MM.1S (cell line): ENCODE data around the gene PADI3.

ENCODE experiments used
- DNase-seq: peaks from one replicate; pipeline ENCODE4 v3.0.0-alpha.2; 2015
- H2AFZ ChIP-seq: fragments of 300-600 bp; sonication (generic); 2 replicates; pipeline ENCODE4 v1.6.0; 2016; ENCODE audit warnings: antibody characterized with exemption, low read length
- H3F3A ChIP-seq: fragments of 300-600 bp; sonication (generic); 2 replicates; pipeline ENCODE4 v1.6.1; 2016; ENCODE audit warnings: mild to moderate bottlenecking, antibody characterized with exemption, low read length, moderate library complexity, mixed read lengths; ENCODE audit not compliant: insufficient read depth
- H3K27ac ChIP-seq: fragments of 300-600 bp; sonication (generic); 2 replicates; pipeline ENCODE4 v1.5.1; 2016; ENCODE audit warnings: mild to moderate bottlenecking, low read length
- H3K27me3 ChIP-seq: fragments of 300-600 bp; sonication (generic); replicated peaks from 2 replicates; pipeline ENCODE4 v1.6.0; 2016; ENCODE audit warnings: low read length; ENCODE audit not compliant: insufficient read depth
- H3K36me3 ChIP-seq: fragments of 300-600 bp; sonication (generic); replicated peaks from 2 replicates; pipeline ENCODE4 v1.6.1; 2016; ENCODE audit warnings: mild to moderate bottlenecking, low read length, mixed read lengths; ENCODE audit not compliant: insufficient read depth
- H3K4me1 ChIP-seq: fragments of 300-600 bp; sonication (generic); 2 replicates; pipeline ENCODE4 v1.6.1; 2016; ENCODE audit warnings: low read length, mixed read lengths
- H3K4me2 ChIP-seq: fragments of 300-600 bp; sonication (generic); 2 replicates; pipeline ENCODE4 v1.6.0; 2016; ENCODE audit warnings: low read depth, low read length
- H3K4me3 ChIP-seq: fragments of 300-600 bp; sonication (generic); 2 replicates; pipeline ENCODE4 v1.5.1; 2016; ENCODE audit warnings: low read length, mixed read lengths
- H3K79me2 ChIP-seq: fragments of 300-600 bp; sonication (generic); 2 replicates; pipeline ENCODE4 v1.6.1; 2016; ENCODE audit warnings: mixed run types, low read length, mixed read lengths
- H3K9ac ChIP-seq: fragments of 300-600 bp; sonication (generic); 2 replicates; pipeline ENCODE4 v1.6.1; 2016; ENCODE audit warnings: low read length, mixed read lengths
- H3K9me2 ChIP-seq: fragments of 300-600 bp; sonication (generic); replicated peaks from 2 replicates; pipeline ENCODE4 v1.6.1; 2016; ENCODE audit warnings: mild to moderate bottlenecking, low read length, mixed read lengths; ENCODE audit not compliant: insufficient read depth
- H3K9me3 ChIP-seq: fragments of 300-600 bp; sonication (generic); replicated peaks from 2 replicates; pipeline ENCODE4 v1.6.1; 2016; ENCODE audit warnings: mild to moderate bottlenecking, low read length, mixed read lengths; ENCODE audit not compliant: insufficient read depth
- H4K20me1 ChIP-seq: fragments of 300-600 bp; sonication (generic); 2 replicates; pipeline ENCODE4 v1.6.1; 2016; ENCODE audit warnings: mild to moderate bottlenecking, low read length, moderate library complexity, mixed read lengths; ENCODE audit not compliant: insufficient read depth
- CTCF ChIP-seq: fragments of 300-600 bp; sonication (generic); IDR thresholded peaks from 2 replicates; pipeline ENCODE4 v1.5.1; 2016; ENCODE audit warnings: antibody characterized with exemption, low read length, mixed read lengths
- EZH2 ChIP-seq: fragments of 300-600 bp; sonication (generic); optimal IDR thresholded peaks from 2 replicates; pipeline ENCODE3; 2017; ENCODE audit warnings: low read depth, mild to moderate bottlenecking, antibody characterized with exemption, low read length, mixed read lengths
- EZH2phosphoT487 ChIP-seq: fragments of 300-600 bp; sonication (generic); IDR thresholded peaks from 2 replicates; pipeline ENCODE4 v1.6.1; 2018; ENCODE audit warnings: antibody characterized with exemption, low read length

Gene PADI3

GRCh38 chr1:17309426-17310067, 60.6 kb downstream of the PADI3 start:
- H3K79me2 ChIP-seq: no peaks in the 10 kb centered on the region
- no peaks in the 10 kb centered on the region for H3K9me2 ChIP-seq
- no peak overlapping the region for H2AFZ ChIP-seq
- H3K36me3 ChIP-seq: no peaks in the 10 kb centered on the region
- no peak overlapping the region for H3K27ac ChIP-seq
- H3K4me2 ChIP-seq: no peak overlapping the region
- no peaks in the 10 kb centered on the region for H4K20me1 ChIP-seq
- H3F3A ChIP-seq: no peaks in the 10 kb centered on the region
- no peak for TF ChIP-seq CTCF
- no peak for TF ChIP-seq EZH2
- no peak for TF ChIP-seq EZH2phosphoT487
- no peak overlapping the region for H3K4me3 ChIP-seq
- no peaks in the 10 kb centered on the region for H3K4me1 ChIP-seq
- peaks cover 89% of the 10 kb centered on the region for H3K27me3 ChIP-seq
- H3K9ac ChIP-seq: no peak overlapping the region
- H3K9me3 ChIP-seq: no peaks in the 10 kb centered on the region
- no peak for DNase-seq

- no peak overlapping the region for H2AFZ ChIP-seq
- H3F3A ChIP-seq: no peaks in the 10 kb centered on the region
Measured at GRCh38 chr1:17310068-17310640, 61.3 kb downstream of the PADI3 start.

GRCh38 chr1:17313530-17314309, 64.8 kb downstream of the PADI3 start:
- Histone ChIP-seq H4K20me1 (no peaks in the 10 kb centered on the region), H3K27me3 (peaks cover 82% of the 10 kb centered on the region), H3K9me2 (no peaks in the 10 kb centered on the region), H3K4me3 (no peak overlapping the region), H3K36me3 (no peaks in the 10 kb centered on the region), H3K9me3 (no peaks in the 10 kb centered on the region), H3K79me2 (no peaks in the 10 kb centered on the region), H3K9ac (no peak overlapping the region), H3F3A (no peaks in the 10 kb centered on the region), H3K27ac (no peak overlapping the region), H3K4me2 (no peak overlapping the region), H2AFZ (no peak overlapping the region), H3K4me1 (no peaks in the 10 kb centered on the region)
- no peak for DNase-seq
- TF ChIP-seq EZH2phosphoT487: no peak
- no peak for TF ChIP-seq CTCF
- no peak for TF ChIP-seq EZH2

More at GRCh38 chr1:17310068-17310640, 61.3 kb downstream of the PADI3 start:
- Histone ChIP-seq H3K79me2 (no peaks in the 10 kb centered on the region), H3K9me2 (no peaks in the 10 kb centered on the region), H4K20me1 (no peaks in the 10 kb centered on the region), H3K9ac (no peak overlapping the region), H3K27ac (no peak overlapping the region), H3K4me2 (no peak overlapping the region), H3K9me3 (no peaks in the 10 kb centered on the region), H3K27me3 (peaks cover 89% of the 10 kb centered on the region), H3K36me3 (no peaks in the 10 kb centered on the region), H3K4me1 (no peaks in the 10 kb centered on the region), H3K4me3 (no peak overlapping the region)
- TF ChIP-seq EZH2 (no peak), CTCF (no peak), EZH2phosphoT487 (no peak)
- no peak for DNase-seq
